HG03432 (cell line): ENCODE results near the gene LRRC72.
"Not testable (repeated sequence)": the region's sequence is repeated elsewhere in the genome, so short reads cannot be mapped to it uniquely, and the experiment has no call there.

ENCODE experiments used
- ATAC-seq: cut with Tn5 transposase; IDR thresholded peaks from one replicate; pipeline ENCODE4 v1.9.1; 2021; ENCODE audit warnings: mild to moderate bottlenecking, moderate library complexity; ENCODE audit not compliant: unreplicated experiment

The LRRC72 gene

GRCh38 chr7:16524332-16524731 is 2.3 kb upstream of the LRRC72 start:
- no peak for ATAC-seq

- no peak for ATAC-seq
Measured at GRCh38 chr7:16528520-16528919, 1.9 kb downstream of the LRRC72 start.

GRCh38 chr7:16529697-16530096 is 3.1 kb downstream of the LRRC72 start:
- no peak for ATAC-seq

GRCh38 chr7:16531707-16532106 is 5.1 kb downstream of the LRRC72 start:
- no peak for ATAC-seq

- ATAC-seq = no peak
Measured at GRCh38 chr7:16532272-16532671, 5.6 kb downstream of the LRRC72 start.

- no peak for ATAC-seq
Measured at GRCh38 chr7:16535500-16535899, 8.9 kb downstream of the LRRC72 start.

GRCh38 chr7:16540559-16540958 is 13.9 kb downstream of the LRRC72 start:
- ATAC-seq = not testable (repeated sequence)

- ATAC-seq = no peak
Measured at GRCh38 chr7:16542401-16542800, 15.8 kb downstream of the LRRC72 start.

GRCh38 chr7:16543456-16543855 is 16.8 kb downstream of the LRRC72 start:
- ATAC-seq = no peak

- no peak for ATAC-seq
Measured at GRCh38 chr7:16546921-16547505, 20.4 kb downstream of the LRRC72 start.

GRCh38 chr7:16548428-16548827 is 21.8 kb downstream of the LRRC72 start:
- ATAC-seq = no peak

- ATAC-seq = no peak
Measured at GRCh38 chr7:16550671-16551070, 24.0 kb downstream of the LRRC72 start.

GRCh38 chr7:16554518-16555236 is 28.1 kb downstream of the LRRC72 start:
- no peak for ATAC-seq

GRCh38 chr7:16556359-16556758 is 29.7 kb downstream of the LRRC72 start:
- ATAC-seq = no peak

- ATAC-seq = no peak
Measured at GRCh38 chr7:16558761-16559302, 32.2 kb downstream of the LRRC72 start.

GRCh38 chr7:16559497-16560179 is 33.0 kb downstream of the LRRC72 start:
- no peak for ATAC-seq

GRCh38 chr7:16561943-16562342 is 35.3 kb downstream of the LRRC72 start:
- no peak for ATAC-seq

- ATAC-seq = no peak
Measured at GRCh38 chr7:16562456-16563220, 36.0 kb downstream of the LRRC72 start.

GRCh38 chr7:16563281-16564022 is 36.8 kb downstream of the LRRC72 start:
- peak; percentile 86 for ATAC-seq

GRCh38 chr7:16564023-16564380 is 37.4 kb downstream of the LRRC72 start:
- peak; percentile 20 for ATAC-seq
